Measurements from ENCODE around the gene SHD. TPM values are rescaled to one million over a fixed set of nuclear protein-coding genes. Genes with fewer than 3 reads are reported as not detected.

The SHD gene
- total and polyA plus RNA-seq, 7 donors = 18.8 to 84.7 (median 68.0) TPM; not detected in 4

DNA sequence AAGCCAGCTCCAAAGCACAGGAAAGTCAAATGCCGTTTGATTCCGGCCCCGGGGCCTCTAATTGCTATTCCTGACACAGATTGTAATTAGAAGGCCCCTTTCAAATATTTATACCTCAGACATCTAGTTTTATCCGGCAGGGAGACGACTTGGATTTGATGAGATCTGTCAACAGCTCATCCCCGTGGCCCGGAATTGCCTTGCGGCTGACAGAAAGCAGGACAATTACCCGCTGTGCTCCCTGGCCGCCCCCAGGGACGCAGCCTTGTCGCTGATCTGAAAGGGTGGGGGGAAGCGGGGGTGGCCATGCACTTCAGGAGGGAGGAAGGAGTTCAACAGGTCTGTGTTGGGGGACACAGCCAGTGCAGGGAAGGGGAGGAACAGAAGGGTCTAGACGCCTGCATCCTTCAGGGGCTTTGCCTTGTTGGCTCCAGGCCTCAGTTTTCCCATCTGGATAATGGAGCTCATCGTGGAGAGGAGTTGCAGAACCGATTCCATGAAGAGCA lies 1.8 kb upstream of the SHD start:
- intact Hi-C loops (cut with DNase I) = no loop called here
- TF ChIP-seq, protein P1, sequence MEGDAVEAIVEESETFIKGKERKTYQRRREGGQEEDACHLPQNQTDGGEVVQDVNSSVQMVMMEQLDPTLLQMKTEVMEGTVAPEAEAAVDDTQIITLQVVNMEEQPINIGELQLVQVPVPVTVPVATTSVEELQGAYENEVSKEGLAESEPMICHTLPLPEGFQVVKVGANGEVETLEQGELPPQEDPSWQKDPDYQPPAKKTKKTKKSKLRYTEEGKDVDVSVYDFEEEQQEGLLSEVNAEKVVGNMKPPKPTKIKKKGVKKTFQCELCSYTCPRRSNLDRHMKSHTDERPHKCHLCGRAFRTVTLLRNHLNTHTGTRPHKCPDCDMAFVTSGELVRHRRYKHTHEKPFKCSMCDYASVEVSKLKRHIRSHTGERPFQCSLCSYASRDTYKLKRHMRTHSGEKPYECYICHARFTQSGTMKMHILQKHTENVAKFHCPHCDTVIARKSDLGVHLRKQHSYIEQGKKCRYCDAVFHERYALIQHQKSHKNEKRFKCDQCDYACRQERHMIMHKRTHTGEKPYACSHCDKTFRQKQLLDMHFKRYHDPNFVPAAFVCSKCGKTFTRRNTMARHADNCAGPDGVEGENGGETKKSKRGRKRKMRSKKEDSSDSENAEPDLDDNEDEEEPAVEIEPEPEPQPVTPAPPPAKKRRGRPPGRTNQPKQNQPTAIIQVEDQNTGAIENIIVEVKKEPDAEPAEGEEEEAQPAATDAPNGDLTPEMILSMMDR (IDR thresholded peaks at IDR 0.05) = no peak
- TF ChIP-seq POLR2A (IDR thresholded peaks at IDR 0.05) (no peak), EP300 (IDR thresholded peaks at IDR 0.05) (no peak), POLR2AphosphoS5 (IDR thresholded peaks at IDR 0.05) (no peak)
- Histone ChIP-seq H3K36me3 (peaks cover 0 to 3% (median 0%) of the 10 kb centered on the region in 4 donors), H3K4me3 (no peak overlapping the region), H3K4me1 (peaks cover 0 to 17% (median 14%) of the 10 kb centered on the region in 4 donors), H3K9me3 (no peaks in the 10 kb centered on the region), H3K27me3 (peaks cover 23 to 49% (median 40%) of the 10 kb centered on the region in 3 donors), H3K27ac (no peak overlapping the region)
- DNase-seq = no peak
- WGBS, 2 donors = 38 to 56% methylated on average over 16 of the region's 16 CpGs

DNA sequence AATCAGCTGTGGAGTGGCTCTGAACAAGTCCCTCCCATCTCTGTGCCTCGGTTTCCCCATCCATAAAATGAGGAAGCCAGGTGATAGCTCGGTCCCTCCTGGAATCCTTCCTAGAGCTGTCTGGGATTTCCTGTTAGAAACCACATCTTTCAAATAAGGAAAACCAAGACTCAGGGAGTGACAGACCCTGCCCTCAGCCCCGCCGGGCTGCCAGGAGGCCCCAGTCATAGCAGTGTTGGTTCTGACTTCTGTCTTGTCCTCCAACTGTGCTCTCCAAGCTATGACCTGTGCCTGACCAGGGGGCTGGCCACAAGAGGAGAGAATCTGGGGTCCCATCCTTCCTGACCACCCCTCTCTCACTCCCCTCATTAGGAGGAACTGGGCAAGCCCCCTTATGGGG lies 1.1 kb upstream of the SHD start:
- intact Hi-C loops (cut with DNase I) = no loop called here
- Histone ChIP-seq H3K9me3 (no peaks in the 10 kb centered on the region), H3K27ac (no peak overlapping the region), H3K36me3 (no peaks in the 10 kb centered on the region), H3K27me3 (peaks cover 23 to 54% (median 47%) of the 10 kb centered on the region in 3 donors), H3K4me1 (peaks cover 0 to 17% (median 14%) of the 10 kb centered on the region in 4 donors), H3K4me3 (no peak overlapping the region)
- WGBS, 2 donors = 16 to 20% methylated on average over 4 of the region's 4 CpGs
- no peak for DNase-seq
- TF ChIP-seq, protein P1 (IDR thresholded peaks at IDR 0.05) = no peak
- TF ChIP-seq POLR2A (IDR thresholded peaks at IDR 0.05) = no peak
- no peak for TF ChIP-seq POLR2AphosphoS5 (IDR thresholded peaks at IDR 0.05)
- no peak for TF ChIP-seq EP300 (IDR thresholded peaks at IDR 0.05)

DNA sequence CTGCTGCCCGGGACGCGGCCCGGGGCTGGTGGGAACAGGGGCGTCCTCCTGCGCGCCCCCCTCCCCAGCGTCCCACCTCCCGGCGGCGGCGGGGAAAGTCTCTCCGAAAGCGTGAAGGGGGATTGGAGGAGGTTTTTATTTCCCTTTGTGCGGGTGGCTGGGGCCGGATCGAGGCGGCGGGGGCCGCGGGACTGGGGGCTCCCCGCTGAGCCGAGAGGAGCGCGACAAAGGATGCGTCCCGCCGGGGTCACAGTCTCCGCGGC lies 132 bp downstream of the SHD start:
- H3K27me3 ChIP-seq = peaks cover 23 to 61% (median 47%) of the 10 kb centered on the region in 3 donors

DNA sequence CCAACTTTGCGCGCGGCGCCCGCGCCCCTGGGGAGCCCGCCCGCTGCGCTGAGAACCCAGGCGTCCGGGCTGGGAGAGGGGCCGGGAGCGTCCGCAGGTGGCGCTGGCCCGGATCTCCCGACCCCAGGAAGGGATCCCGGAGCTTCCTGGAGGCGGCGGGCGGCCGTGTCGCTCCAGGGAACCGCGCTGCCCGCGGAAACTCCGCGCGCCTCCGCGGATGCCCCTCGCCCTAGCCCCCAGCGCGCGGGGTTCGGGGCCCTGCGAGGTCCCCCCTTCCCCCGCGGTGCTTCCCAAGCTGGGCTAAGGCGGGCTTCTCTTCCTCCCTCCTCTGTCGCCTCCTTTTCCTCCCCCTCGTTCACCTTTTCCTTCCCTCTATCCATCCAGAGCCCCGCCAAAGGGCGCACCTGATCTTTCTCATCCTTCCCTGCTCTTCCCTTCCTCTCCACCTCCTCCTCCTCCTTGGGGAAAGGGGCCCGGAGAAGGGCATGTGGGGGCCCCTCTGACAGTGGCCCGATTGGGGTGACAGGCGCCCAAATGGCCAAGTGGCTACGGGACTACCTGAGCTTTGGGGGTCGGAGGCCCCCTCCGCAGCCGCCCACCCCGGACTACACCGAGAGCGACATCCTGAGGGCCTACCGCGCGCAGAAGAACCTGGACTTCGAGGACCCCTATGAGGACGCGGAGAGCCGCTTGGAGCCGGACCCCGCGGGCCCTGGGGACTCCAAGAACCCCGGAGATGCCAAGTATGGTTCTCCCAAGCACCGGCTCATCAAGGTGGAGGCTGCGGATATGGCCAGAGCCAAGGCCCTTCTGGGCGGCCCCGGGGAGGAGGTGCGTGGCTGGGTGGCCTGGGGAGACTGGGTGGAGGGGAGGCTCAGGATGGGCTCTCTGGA lies 710 bp downstream of the SHD start:
- Histone ChIP-seq H3K4me1 (peaks cover 0 to 17% (median 14%) of the 10 kb centered on the region in 4 donors), H3K9me3 (no peaks in the 10 kb centered on the region), H3K27me3 (peaks cover 23 to 66% (median 53%) of the 10 kb centered on the region in 3 donors), H3K27ac (no peak overlapping the region), H3K4me3 (peak overlapping the region in 2 of 4 donors; percentile 24 to 26), H3K36me3 (no peaks in the 10 kb centered on the region)
- WGBS, 2 donors = 5% methylated on average over 71 of the region's 71 CpGs
- intact Hi-C loops (cut with DNase I) = no loop called here
- TF ChIP-seq, protein P1 (IDR thresholded peaks at IDR 0.05) = no peak
- no peak for TF ChIP-seq POLR2AphosphoS5 (IDR thresholded peaks at IDR 0.05)
- no peak for TF ChIP-seq EP300 (IDR thresholded peaks at IDR 0.05)
- no peak for TF ChIP-seq POLR2A (IDR thresholded peaks at IDR 0.05)
- no peak for DNase-seq

More for the DNA sequence above, 132 bp downstream of the SHD start:
- Histone ChIP-seq H3K4me3 (peak overlapping the region in 2 of 4 donors; percentile 24 to 26), H3K36me3 (no peaks in the 10 kb centered on the region), H3K9me3 (no peaks in the 10 kb centered on the region), H3K4me1 (peaks cover 0 to 17% (median 14%) of the 10 kb centered on the region in 4 donors), H3K27ac (no peak overlapping the region)
- no peak for DNase-seq
- intact Hi-C loops (cut with DNase I) = no loop called here
- TF ChIP-seq POLR2AphosphoS5 (IDR thresholded peaks at IDR 0.05) = no peak
- TF ChIP-seq, protein P1 (IDR thresholded peaks at IDR 0.05) = no peak
- TF ChIP-seq POLR2A (IDR thresholded peaks at IDR 0.05) = no peak
- TF ChIP-seq EP300 (IDR thresholded peaks at IDR 0.05) = no peak
- WGBS, 2 donors = 1% methylated on average over 30 of the region's 30 CpGs
